DOHH2 (cell line): Measurements from ENCODE around the gene CYP2D6.

Source experiments
- H3F3A ChIP-seq: fragments of 200-600 bp; sonication (generic), shearing (Covaris generic); 2 replicates; pipeline ENCODE4 v1.6.0; 2016; ENCODE audit warnings: antibody characterized with exemption, mild to moderate bottlenecking; ENCODE audit not compliant: control insufficient read depth, insufficient read depth
- H3K27ac ChIP-seq: fragments of 200-600 bp; sonication (generic); 2 replicates; pipeline ENCODE4 v1.5.1; 2014; ENCODE audit warnings: low read depth, mild to moderate bottlenecking, low read length, moderate library complexity
- H3K27me3 ChIP-seq: fragments of 200-600 bp; sonication (generic); 2 replicates; pipeline ENCODE4 v1.6.1; 2014; ENCODE audit warnings: mild to moderate bottlenecking, low read length, mixed read lengths; ENCODE audit not compliant: control insufficient read depth
- H3K36me3 ChIP-seq: fragments of 200-600 bp; sonication (generic); 2 replicates; pipeline ENCODE4 v1.6.1; 2014; ENCODE audit warnings: mild to moderate bottlenecking, low read length, moderate library complexity, mixed read lengths; ENCODE audit not compliant: control insufficient read depth
- H3K4me1 ChIP-seq: fragments of 200-600 bp; sonication (generic); 2 replicates; pipeline ENCODE4 v1.6.1; 2014; ENCODE audit warnings: mild to moderate bottlenecking, low read length, mixed read lengths; ENCODE audit not compliant: control insufficient read depth
- H3K4me2 ChIP-seq: fragments of 200-600 bp; sonication (generic); 2 replicates; pipeline ENCODE4 v1.6.0; 2014; ENCODE audit warnings: mild to moderate bottlenecking, low read length, moderate library complexity
- H3K4me3 ChIP-seq: fragments of 200-600 bp; sonication (generic); 2 replicates; pipeline ENCODE4 v1.5.1; 2014; ENCODE audit warnings: mild to moderate bottlenecking, low read length, mixed read lengths
- H3K79me2 ChIP-seq: fragments of 200-600 bp; sonication (generic); 2 replicates; pipeline ENCODE4 v1.6.1; 2014; ENCODE audit warnings: mild to moderate bottlenecking, low read length, mixed read lengths; ENCODE audit not compliant: control insufficient read depth
- H3K9me2 ChIP-seq: fragments of 200-600 bp; sonication (generic); replicated peaks from 2 replicates; pipeline ENCODE4 v1.6.1; 2014; ENCODE audit warnings: mild to moderate bottlenecking, low read length, mixed read lengths; ENCODE audit not compliant: control insufficient read depth
- H3K9me3 ChIP-seq: fragments of 200-600 bp; sonication (generic); 2 replicates; pipeline ENCODE4 v1.6.1; 2014; ENCODE audit warnings: antibody characterized with exemption, low read length, mixed read lengths; ENCODE audit not compliant: control insufficient read depth, insufficient read depth
- H4K20me1 ChIP-seq: fragments of 200-600 bp; sonication (generic); 2 replicates; pipeline ENCODE4 v1.6.0; 2014; ENCODE audit warnings: low read depth, mild to moderate bottlenecking, antibody characterized with exemption, low read length, moderate library complexity; ENCODE audit not compliant: control insufficient read depth, insufficient read depth
- EZH2phosphoT487 ChIP-seq: fragments of 200-600 bp; sonication (generic); IDR thresholded peaks from 2 replicates; pipeline ENCODE4 v1.6.1; 2017; ENCODE audit warnings: borderline replicate concordance, mild to moderate bottlenecking, antibody characterized with exemption, low read length, moderate library complexity, mixed read lengths
- TF ChIP-seq, protein P1 (sequence below): fragments of 200-600 bp; sonication (generic); IDR thresholded peaks from one replicate; pipeline ENCODE4 v1.5.1; 2014; ENCODE audit warnings: antibody characterized with exemption, mild to moderate bottlenecking, low read depth, low read length; ENCODE audit not compliant: poor library complexity, severe bottlenecking

The CYP2D6 gene

DNA sequence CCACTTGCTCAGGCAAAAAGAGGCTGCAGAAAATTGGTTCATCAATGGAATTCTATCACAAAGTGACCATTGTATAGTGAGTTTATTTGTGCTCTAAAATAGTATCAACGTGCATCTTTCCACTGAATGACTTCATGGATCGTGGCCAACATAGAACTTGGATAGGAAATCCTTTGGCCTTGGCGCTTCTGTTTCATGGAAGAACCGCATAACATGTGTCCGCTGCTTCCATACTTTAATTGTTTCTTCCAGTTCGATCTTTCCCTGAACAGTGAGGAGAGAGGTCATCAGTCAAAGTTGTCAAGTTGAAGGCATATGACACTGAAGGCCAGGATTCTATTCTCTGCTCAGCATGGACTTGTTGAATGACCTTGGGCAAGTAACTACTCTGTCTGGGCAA, 44.6 kb downstream of the CYP2D6 start:
- H3K4me1 ChIP-seq = peaks cover 33% of the 10 kb centered on the region
- H3K4me3 ChIP-seq = no peak overlapping the region
- no peak overlapping the region for H3K27ac ChIP-seq
- no peaks in the 10 kb centered on the region for H3K27me3 ChIP-seq
- peaks cover 19% of the 10 kb centered on the region for H3F3A ChIP-seq
- no peaks in the 10 kb centered on the region for H3K9me3 ChIP-seq
- no peak overlapping the region for H3K4me2 ChIP-seq
- no peaks in the 10 kb centered on the region for H3K9me2 ChIP-seq
- H3K36me3 ChIP-seq = peaks cover 74% of the 10 kb centered on the region
- H4K20me1 ChIP-seq = peaks cover 9% of the 10 kb centered on the region; the same call in 1 of the 2 replicates
- peaks cover 88% of the 10 kb centered on the region for H3K79me2 ChIP-seq
- TF ChIP-seq, protein P1, sequence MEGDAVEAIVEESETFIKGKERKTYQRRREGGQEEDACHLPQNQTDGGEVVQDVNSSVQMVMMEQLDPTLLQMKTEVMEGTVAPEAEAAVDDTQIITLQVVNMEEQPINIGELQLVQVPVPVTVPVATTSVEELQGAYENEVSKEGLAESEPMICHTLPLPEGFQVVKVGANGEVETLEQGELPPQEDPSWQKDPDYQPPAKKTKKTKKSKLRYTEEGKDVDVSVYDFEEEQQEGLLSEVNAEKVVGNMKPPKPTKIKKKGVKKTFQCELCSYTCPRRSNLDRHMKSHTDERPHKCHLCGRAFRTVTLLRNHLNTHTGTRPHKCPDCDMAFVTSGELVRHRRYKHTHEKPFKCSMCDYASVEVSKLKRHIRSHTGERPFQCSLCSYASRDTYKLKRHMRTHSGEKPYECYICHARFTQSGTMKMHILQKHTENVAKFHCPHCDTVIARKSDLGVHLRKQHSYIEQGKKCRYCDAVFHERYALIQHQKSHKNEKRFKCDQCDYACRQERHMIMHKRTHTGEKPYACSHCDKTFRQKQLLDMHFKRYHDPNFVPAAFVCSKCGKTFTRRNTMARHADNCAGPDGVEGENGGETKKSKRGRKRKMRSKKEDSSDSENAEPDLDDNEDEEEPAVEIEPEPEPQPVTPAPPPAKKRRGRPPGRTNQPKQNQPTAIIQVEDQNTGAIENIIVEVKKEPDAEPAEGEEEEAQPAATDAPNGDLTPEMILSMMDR = no peak
- TF ChIP-seq EZH2phosphoT487 = no peak

DNA sequence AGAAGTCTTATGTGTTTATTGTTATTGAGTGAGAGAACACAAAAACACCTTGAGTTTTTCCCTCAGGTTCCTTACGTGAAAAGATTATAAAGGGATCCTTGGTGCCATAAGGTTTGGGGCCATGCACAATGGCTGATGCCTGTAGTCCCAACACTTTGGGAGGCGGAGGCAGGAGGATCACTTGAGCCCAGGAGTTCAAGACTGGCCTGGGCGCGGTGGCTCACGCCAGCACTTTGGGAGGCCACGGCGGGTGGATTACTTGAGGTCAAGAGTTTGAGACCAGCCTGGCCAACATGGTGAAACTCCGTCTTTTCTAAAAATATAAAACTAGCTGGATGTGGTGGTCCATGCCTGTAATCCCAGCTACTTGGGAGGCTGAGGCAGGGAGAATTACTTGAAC, 45.7 kb downstream of the CYP2D6 start:
- no peaks in the 10 kb centered on the region for H3K27me3 ChIP-seq
- no peaks in the 10 kb centered on the region for H3K9me3 ChIP-seq
- H4K20me1 ChIP-seq = peaks cover 9% of the 10 kb centered on the region; the same call in 1 of the 2 replicates
- no peaks in the 10 kb centered on the region for H3K9me2 ChIP-seq
- peaks cover 37% of the 10 kb centered on the region for H3K4me1 ChIP-seq
- H3K4me2 ChIP-seq = no peak overlapping the region
- no peak overlapping the region for H3K27ac ChIP-seq
- peaks cover 73% of the 10 kb centered on the region for H3K36me3 ChIP-seq
- H3K4me3 ChIP-seq = no peak overlapping the region
- peaks cover 19% of the 10 kb centered on the region for H3F3A ChIP-seq
- peaks cover 92% of the 10 kb centered on the region for H3K79me2 ChIP-seq
- TF ChIP-seq EZH2phosphoT487 = no peak
- TF ChIP-seq, protein P1 = no peak

DNA sequence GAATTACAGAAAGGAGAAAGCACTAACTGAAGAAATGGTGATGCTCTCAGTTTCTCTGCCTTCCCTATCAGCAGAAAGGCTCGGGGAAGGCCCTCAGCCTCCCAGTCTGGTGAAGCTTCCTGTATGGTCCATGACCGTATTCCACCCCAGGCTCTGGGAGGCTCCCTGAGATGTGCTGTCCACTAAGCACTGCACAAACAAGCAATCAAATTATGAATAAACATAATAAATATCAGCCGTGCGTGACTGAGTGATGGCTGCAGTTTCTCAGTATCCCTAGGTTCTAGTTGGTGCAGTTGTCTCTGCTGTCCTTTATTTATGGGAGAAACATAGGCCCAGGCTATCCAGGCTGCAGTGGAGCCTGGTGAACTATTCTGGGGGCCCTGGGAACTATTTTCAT, 47.5 kb downstream of the CYP2D6 start:
- Histone ChIP-seq H3K4me2 (no peak overlapping the region), H3K4me3 (no peak overlapping the region), H3K9me2 (no peaks in the 10 kb centered on the region), H3K27ac (no peak overlapping the region), H3K9me3 (no peaks in the 10 kb centered on the region), H3F3A (peaks cover 17% of the 10 kb centered on the region), H4K20me1 (0 out of 2 replicates have a peak, but pooled peaks cover 2% of the 10 kb centered on the region), H3K4me1 (peaks cover 36% of the 10 kb centered on the region), H3K79me2 (peaks cover 77% of the 10 kb centered on the region), H3K27me3 (no peaks in the 10 kb centered on the region), H3K36me3 (peaks cover 61% of the 10 kb centered on the region)
- TF ChIP-seq, protein P1 = no peak
- TF ChIP-seq EZH2phosphoT487 = no peak
